NB4 (cell line): ENCODE data around the gene SCGB3A1.
A peak's percentile ranks its signal among the peaks of the same experiment; 100 is the strongest.

ENCODE experiments used
- DNase-seq: peaks from one replicate; pipeline ENCODE4 v3.0.0; 2010; ENCODE audit warnings: low read depth
- H3K4me3 ChIP-seq: one replicate; pipeline ENCODE4 v1.5.1; 2011; ENCODE audit warnings: mild to moderate bottlenecking, low read depth, low read length, moderate library complexity
- CTCF ChIP-seq: IDR thresholded peaks from one replicate; pipeline ENCODE4 v1.5.1; 2012; ENCODE audit warnings: low read depth, low read length
- MAX ChIP-seq: IDR thresholded peaks from 2 replicates; pipeline ENCODE4 v1.6.1; 2011; ENCODE audit warnings: low read depth, low read length
- MYC ChIP-seq: IDR thresholded peaks from 2 replicates; pipeline ENCODE4 v1.6.1; 2011; ENCODE audit warnings: low read depth, low read length
- POLR2A ChIP-seq: IDR thresholded peaks from 2 replicates; pipeline ENCODE4 v1.6.1; 2011; ENCODE audit warnings: mild to moderate bottlenecking; ENCODE audit not compliant: insufficient read length; ENCODE audit errors: extremely low read depth

The SCGB3A1 gene

GRCh38 chr5:180636403-180637075, 45.2 kb upstream of the SCGB3A1 start:
- H3K4me3 ChIP-seq, result no peak overlapping the region
- TF ChIP-seq MAX (no peak), MYC (no peak), POLR2A (no peak), CTCF (no peak)
- DNase-seq, result peak; percentile 36

- H3K4me3 ChIP-seq, result no peak overlapping the region
- no peak for DNase-seq
- TF ChIP-seq MYC, result no peak
- no peak for TF ChIP-seq POLR2A
- TF ChIP-seq MAX, result no peak
- TF ChIP-seq CTCF, result no peak
Measured at GRCh38 chr5:180636016-180636402, 44.7 kb upstream of the SCGB3A1 start.

- DNase-seq, result no peak
- H3K4me3 ChIP-seq, result no peak overlapping the region
- no peak for TF ChIP-seq POLR2A
- TF ChIP-seq MYC, result no peak
- no peak for TF ChIP-seq CTCF
- TF ChIP-seq MAX, result no peak
Measured at GRCh38 chr5:180633283-180634177, 42.2 kb upstream of the SCGB3A1 start.

- H3K4me3 ChIP-seq, result no peak overlapping the region
- peak; percentile 84 for DNase-seq
- TF ChIP-seq MAX, result peak; percentile 42
- TF ChIP-seq CTCF, result no peak
- TF ChIP-seq MYC, result peak; percentile 50
- no peak for TF ChIP-seq POLR2A
Measured at GRCh38 chr5:180632768-180633167, 41.5 kb upstream of the SCGB3A1 start.

GRCh38 chr5:180631549-180632383, 40.5 kb upstream of the SCGB3A1 start:
- H3K4me3 ChIP-seq, result no peak overlapping the region
- TF ChIP-seq MAX (no peak), CTCF (no peak), MYC (no peak), POLR2A (no peak)
- no peak for DNase-seq
